Type B pancreatic cell (in vitro differentiated cells): ENCODE data around the gene FGD3. TPM values are rescaled to one million over a fixed set of nuclear protein-coding genes. Genes with fewer than 3 reads are reported as not detected.

Source experiments
- DNase-seq: peaks from one replicate; pipeline ENCODE4 v3.0.0; 2021; ENCODE audit warnings: mixed read lengths; ENCODE audit not compliant: unreplicated experiment; ENCODE audit errors: extremely low spot score
- H3K27ac Mint-ChIP-seq: 2 replicates; pipeline ENCODE4 v1.8.0; 2021; ENCODE audit warnings: mild to moderate bottlenecking, mixed read lengths
- H3K27me3 Mint-ChIP-seq: 2 replicates; pipeline ENCODE4 v1.8.0; 2021; ENCODE audit warnings: mixed read lengths
- H3K36me3 Mint-ChIP-seq: 2 replicates; pipeline ENCODE4 v1.8.0; 2021; ENCODE audit warnings: mixed read lengths
- H3K4me1 Mint-ChIP-seq: one replicate; pipeline ENCODE4 v1.8.0; 2021; ENCODE audit warnings: mixed read lengths; ENCODE audit not compliant: unreplicated experiment
- H3K4me3 Mint-ChIP-seq: 2 replicates; pipeline ENCODE4 v1.8.0; 2021; ENCODE audit warnings: mild to moderate bottlenecking, mixed read lengths
- H3K9me3 Mint-ChIP-seq: 2 replicates; pipeline ENCODE4 v1.8.0; 2021; ENCODE audit warnings: mixed read lengths
- total RNA-seq: library from RNA; stranded (reverse); gene quantifications from 2 replicates; pipeline ENCODE4 v1.2.1, GENCODE V29; 2021; ENCODE audit warnings: low replicate concordance
- TF ChIP-seq, protein P1 (sequence below): fragments of 200-600 bp; sonication (generic); conservative IDR thresholded peaks from 2 replicates; pipeline ENCODE4 v1.5.0; 2021; ENCODE audit warnings: antibody characterized with exemption, mild to moderate bottlenecking

Gene FGD3
- total RNA-seq, 1 donor from 2014 or later: 5.5 TPM

DNA sequence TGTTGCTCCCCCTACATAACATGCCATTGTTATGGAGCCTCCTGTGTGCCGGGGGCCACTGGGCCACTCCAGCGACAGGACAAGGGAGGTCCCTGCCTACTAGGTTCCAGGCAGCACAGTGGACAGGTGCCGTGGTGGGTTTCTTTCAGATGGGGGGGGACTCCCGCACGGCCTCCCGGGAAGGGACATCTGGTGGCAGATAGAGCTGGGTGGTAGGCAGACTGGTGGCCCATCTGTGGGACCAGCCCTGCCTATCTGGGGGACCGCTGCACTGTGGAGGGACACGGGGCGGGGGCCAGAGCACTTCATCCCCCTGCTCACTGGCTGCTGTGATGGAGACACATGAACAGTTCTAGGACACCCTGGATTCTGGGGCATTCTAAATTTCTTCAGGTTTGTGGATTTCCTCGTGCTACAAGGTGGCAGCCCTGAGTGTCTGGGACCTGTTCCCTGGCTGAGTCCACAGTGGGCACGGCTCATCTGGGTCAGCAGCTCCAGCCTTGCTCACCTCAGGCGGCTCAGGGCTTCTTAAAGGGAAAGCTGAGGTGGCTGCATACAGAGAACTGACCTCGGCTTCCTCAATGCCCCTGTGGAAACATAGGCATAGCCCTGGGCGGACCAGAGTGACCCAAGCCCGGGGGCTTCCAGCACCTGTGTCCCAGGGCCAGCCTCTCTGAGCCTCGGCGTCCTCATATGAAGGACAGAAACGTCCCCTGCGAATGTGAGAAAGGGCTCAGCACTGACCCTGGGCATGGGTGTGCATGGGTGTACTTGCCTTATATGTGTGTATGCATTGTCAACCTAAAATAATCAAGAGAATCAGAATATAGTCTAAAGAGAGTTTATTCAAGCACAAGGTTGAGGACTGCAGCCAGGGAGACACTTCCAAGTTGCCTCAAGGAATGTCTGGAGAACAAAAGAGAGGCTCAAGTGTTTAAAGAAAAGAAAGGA, 22.5 kb downstream of the FGD3 start:
- H3K27ac Mint-ChIP-seq: peak overlapping the region; percentile 22
- peaks cover 4% of the 10 kb centered on the region for H3K36me3 Mint-ChIP-seq
- no peak overlapping the region for H3K4me3 Mint-ChIP-seq
- TF ChIP-seq, protein P1, sequence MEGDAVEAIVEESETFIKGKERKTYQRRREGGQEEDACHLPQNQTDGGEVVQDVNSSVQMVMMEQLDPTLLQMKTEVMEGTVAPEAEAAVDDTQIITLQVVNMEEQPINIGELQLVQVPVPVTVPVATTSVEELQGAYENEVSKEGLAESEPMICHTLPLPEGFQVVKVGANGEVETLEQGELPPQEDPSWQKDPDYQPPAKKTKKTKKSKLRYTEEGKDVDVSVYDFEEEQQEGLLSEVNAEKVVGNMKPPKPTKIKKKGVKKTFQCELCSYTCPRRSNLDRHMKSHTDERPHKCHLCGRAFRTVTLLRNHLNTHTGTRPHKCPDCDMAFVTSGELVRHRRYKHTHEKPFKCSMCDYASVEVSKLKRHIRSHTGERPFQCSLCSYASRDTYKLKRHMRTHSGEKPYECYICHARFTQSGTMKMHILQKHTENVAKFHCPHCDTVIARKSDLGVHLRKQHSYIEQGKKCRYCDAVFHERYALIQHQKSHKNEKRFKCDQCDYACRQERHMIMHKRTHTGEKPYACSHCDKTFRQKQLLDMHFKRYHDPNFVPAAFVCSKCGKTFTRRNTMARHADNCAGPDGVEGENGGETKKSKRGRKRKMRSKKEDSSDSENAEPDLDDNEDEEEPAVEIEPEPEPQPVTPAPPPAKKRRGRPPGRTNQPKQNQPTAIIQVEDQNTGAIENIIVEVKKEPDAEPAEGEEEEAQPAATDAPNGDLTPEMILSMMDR: no peak
- H3K4me1 Mint-ChIP-seq: peaks cover 20% of the 10 kb centered on the region
- no peaks in the 10 kb centered on the region for H3K27me3 Mint-ChIP-seq
- H3K9me3 Mint-ChIP-seq: peaks cover 9% of the 10 kb centered on the region
- peak; percentile 54 for DNase-seq

DNA sequence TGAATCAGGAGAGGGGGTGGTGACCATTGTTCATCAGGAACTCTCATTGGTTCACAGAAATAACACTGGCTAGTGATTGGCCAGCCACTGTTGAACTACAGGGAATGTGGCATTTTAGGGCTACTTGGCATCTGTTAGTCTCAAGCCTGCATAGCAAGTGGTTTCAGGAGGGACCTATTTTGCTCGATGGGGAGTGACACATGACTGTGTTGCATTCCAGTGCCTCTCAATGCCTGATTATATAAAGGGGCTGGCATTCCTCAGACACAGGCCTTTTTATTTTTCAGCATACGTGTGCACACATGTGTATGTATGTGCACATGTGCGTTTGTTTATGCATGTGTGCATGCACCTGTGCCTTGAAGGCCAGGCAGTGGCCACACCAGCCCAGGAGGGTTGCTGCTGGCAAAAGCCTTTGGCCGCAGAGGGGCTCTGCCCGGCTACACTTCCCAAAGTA, 23.2 kb downstream of the FGD3 start:
- no peak for DNase-seq
- H3K9me3 Mint-ChIP-seq: peaks cover 9% of the 10 kb centered on the region
- TF ChIP-seq, protein P1: no peak
- peak overlapping the region; percentile 22 for H3K27ac Mint-ChIP-seq
- H3K36me3 Mint-ChIP-seq: peaks cover 4% of the 10 kb centered on the region
- H3K27me3 Mint-ChIP-seq: no peaks in the 10 kb centered on the region
- peaks cover 20% of the 10 kb centered on the region for H3K4me1 Mint-ChIP-seq
- H3K4me3 Mint-ChIP-seq: no peak overlapping the region

DNA sequence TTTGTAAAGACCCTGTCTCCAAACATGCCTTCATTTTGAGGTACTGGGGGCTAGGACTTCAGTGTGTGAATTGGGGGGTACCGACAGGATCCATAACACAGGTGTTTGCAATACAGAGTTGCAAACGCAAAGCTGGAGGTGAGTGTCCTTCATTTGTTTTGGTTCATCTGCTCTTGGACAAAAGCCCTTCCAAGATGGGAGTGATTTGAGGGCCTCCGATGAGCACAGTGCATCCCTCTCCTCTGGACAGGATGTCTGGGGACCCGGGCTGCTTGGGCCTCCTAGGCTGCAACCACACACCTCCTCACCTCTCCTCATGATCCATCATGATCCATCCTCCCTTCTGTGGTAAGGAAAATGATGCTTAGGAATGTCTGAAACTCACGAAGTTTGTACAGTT, 23.8 kb downstream of the FGD3 start:
- Mint-ChIP-seq H3K4me1 (peaks cover 20% of the 10 kb centered on the region), H3K9me3 (peaks cover 9% of the 10 kb centered on the region), H3K4me3 (no peak overlapping the region), H3K27ac (peak overlapping the region; percentile 41), H3K27me3 (no peaks in the 10 kb centered on the region), H3K36me3 (peaks cover 4% of the 10 kb centered on the region)
- TF ChIP-seq, protein P1: no peak
- no peak for DNase-seq

DNA sequence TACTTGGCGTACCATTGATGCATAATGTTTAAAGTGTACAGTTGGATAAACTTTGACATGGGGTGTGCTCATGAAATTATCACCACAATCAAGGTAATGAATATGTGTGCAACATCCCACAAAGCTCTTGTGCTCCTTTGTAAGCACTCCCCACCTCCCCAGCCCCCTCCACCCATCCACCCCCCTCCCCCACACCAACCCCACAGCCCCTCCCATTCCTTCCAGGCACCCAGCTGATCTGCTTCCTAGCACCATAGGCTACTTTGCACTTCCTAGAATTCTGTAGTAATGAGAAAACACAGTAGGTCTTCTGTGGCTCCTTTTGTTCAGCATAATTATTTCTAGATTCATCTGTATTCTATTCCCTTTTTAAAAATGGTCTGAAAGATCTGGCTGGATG, 24.5 kb downstream of the FGD3 start:
- Mint-ChIP-seq H3K27ac (no peak overlapping the region), H3K9me3 (peaks cover 9% of the 10 kb centered on the region), H3K27me3 (no peaks in the 10 kb centered on the region), H3K36me3 (peaks cover 4% of the 10 kb centered on the region), H3K4me3 (no peak overlapping the region), H3K4me1 (peaks cover 20% of the 10 kb centered on the region)
- DNase-seq: no peak
- TF ChIP-seq, protein P1: no peak

DNA sequence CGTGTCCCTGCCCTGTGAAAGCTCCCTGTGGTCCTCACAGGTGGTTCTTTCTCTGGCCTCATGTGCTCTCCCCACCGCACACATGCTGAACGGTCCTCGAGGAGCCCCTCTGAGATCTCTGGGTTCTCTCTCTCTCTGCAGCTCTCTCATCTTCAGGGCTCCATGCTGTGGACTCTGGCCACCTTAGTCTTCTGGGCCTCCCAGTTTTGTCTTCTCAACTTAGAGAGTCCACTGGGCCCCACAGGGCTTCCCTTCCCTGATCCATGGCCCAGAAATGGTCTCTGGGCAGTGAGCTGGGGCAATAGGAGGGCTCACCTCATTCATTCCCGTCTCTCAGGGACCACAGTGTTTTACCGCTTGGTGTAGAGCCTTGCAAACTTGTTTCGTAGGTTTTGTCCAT, 26.4 kb downstream of the FGD3 start:
- peak overlapping the region; percentile 100 for H3K27ac Mint-ChIP-seq
- H3K36me3 Mint-ChIP-seq: peaks cover 4% of the 10 kb centered on the region
- no peak for DNase-seq
- TF ChIP-seq, protein P1: no peak
- no peaks in the 10 kb centered on the region for H3K27me3 Mint-ChIP-seq
- peaks cover 26% of the 10 kb centered on the region for H3K4me1 Mint-ChIP-seq
- peak overlapping the region; percentile 78 for H3K4me3 Mint-ChIP-seq
- H3K9me3 Mint-ChIP-seq: peaks cover 9% of the 10 kb centered on the region
